Measurements from ENCODE around the gene BMPR2.

Gene BMPR2

DNA sequence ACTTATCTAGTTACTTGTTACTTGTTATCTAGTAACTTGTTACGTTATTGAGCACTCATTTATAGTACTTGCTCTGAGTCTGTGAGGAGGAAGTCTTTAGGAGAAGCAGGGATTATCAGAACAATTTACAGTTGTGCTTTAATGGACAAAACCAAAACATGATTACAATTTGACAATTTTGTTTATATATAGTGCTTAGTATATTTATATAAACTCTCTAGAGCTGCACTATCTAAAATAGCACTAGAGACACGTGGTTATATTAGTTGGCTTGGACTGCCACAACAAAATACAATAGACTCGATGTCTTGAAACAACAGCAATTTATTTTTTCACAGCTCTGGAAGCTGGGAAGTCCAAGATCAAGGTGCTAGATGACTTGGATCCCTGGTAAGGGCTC is 78.4 kb downstream of the BMPR2 start:
- TF ChIP-seq, protein P1, sequence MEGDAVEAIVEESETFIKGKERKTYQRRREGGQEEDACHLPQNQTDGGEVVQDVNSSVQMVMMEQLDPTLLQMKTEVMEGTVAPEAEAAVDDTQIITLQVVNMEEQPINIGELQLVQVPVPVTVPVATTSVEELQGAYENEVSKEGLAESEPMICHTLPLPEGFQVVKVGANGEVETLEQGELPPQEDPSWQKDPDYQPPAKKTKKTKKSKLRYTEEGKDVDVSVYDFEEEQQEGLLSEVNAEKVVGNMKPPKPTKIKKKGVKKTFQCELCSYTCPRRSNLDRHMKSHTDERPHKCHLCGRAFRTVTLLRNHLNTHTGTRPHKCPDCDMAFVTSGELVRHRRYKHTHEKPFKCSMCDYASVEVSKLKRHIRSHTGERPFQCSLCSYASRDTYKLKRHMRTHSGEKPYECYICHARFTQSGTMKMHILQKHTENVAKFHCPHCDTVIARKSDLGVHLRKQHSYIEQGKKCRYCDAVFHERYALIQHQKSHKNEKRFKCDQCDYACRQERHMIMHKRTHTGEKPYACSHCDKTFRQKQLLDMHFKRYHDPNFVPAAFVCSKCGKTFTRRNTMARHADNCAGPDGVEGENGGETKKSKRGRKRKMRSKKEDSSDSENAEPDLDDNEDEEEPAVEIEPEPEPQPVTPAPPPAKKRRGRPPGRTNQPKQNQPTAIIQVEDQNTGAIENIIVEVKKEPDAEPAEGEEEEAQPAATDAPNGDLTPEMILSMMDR (conservative IDR thresholded peaks at IDR 0.05; ENCODE audit: low read length), result no peak

DNA sequence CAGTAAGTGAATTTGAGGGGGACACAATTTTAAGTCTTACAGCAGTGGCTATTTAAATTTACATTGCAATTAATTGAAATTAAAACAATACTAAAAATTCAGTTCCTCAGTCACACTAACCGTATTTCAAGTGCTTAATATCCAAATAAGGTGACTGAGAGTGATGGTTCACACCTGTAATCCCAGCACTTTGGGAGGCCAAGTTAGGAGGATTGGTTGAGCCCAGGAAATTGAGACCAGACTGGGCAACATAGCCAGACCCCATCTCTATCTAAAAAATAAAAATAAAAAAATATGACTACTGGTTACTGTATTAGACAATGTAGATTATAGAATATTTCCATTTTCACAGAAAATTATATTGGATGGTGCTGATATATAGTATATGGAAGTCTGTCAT is 79.0 kb downstream of the BMPR2 start:
- DNase-seq (ENCODE audit: low read depth), result no peak

More for the DNA sequence above, 78.4 kb downstream of the BMPR2 start:
- no peak overlapping the region for H3K4me3 ChIP-seq (ENCODE audit: low read length)
- no peak for DNase-seq (ENCODE audit: low read depth)

DNA sequence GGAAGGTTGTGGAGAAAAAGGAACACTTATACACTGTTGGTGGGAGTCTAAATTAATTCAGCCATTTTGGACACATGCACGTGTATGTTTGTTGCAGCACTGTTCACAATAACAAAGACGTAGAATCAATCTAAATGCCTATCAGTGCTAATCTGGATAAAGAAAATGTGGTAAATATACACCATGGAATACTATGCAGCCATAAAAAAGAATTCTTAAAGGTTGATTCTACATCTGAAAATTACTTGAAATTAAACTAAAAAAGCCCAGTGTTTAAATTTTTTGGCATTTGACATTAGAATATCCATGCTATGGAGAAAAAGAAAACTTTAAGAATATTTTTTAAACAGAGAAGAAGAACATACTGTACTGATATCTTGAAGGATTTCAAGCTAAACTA is 84.0 kb downstream of the BMPR2 start:
- H3K4me3 ChIP-seq (ENCODE audit: low read length), result no peak overlapping the region
- DNase-seq (ENCODE audit: low read depth), result no peak
- TF ChIP-seq, protein P1 (conservative IDR thresholded peaks at IDR 0.05; ENCODE audit: low read length), result no peak

More for the DNA sequence above, 79.0 kb downstream of the BMPR2 start:
- TF ChIP-seq, protein P1 (conservative IDR thresholded peaks at IDR 0.05; ENCODE audit: low read length), result no peak
- no peak overlapping the region for H3K4me3 ChIP-seq (ENCODE audit: low read length)

DNA sequence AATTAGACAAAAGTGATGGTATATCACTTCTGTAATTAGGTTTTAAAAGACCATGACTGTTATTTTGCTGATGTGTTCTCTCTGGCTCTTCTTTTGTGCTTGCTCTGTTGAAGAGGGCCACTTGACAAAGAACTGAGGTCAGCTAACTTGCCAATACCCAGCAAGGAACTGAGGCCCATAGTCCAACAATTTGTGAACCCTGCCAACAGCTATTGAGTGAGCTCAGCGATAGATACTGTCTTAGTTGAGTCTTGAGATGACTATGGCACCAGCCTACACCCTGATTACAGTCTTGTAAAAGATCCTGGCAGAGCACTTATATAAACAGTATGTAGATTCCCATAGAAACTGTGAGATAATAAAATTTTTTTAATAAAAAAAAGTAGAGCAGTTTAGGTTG is 103.0 kb downstream of the BMPR2 start:
- TF ChIP-seq, protein P1 (conservative IDR thresholded peaks at IDR 0.05; ENCODE audit: low read length), result no peak
- H3K4me3 ChIP-seq (ENCODE audit: low read length), result no peak overlapping the region
- DNase-seq (ENCODE audit: low read depth), result no peak

DNA sequence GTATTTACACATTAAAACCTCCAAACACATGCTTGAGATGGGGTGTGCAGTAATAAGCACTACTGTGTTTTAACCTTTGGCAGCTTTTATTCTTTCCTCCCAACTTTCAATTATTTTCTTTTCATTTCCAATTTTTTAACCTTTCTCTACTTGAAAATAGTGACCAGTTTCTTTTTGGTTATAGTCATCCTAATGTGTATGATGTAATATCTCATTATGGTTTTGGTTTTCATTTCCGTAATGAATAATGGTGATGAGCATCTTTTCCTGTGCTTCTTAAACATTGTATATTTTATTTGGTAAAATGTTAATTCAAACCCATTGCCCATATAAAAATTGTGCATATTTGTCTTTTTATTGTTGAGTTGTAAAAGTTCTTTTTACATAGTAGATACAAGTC is 103.5 kb downstream of the BMPR2 start:
- no peak for DNase-seq (ENCODE audit: low read depth)
- TF ChIP-seq, protein P1 (conservative IDR thresholded peaks at IDR 0.05; ENCODE audit: low read length), result no peak

DNA sequence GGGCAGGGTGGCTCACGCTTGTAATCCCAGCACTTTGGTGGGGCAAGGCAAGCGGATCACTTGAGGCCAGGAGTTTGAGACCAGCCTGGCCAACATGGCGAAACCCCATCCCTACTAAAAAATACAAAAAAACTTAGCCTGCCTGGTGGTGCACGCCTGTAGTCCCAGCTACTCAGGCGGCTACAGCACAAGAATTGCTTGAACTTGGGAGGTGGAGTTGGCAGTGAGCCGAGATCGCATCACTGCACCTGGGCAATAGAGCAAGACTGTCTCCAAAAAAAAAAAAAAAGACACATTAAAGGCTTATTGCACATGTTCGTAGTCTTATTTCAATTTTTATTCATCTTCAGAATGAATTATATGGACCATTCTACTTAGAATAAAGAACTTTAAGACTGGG is 110.2 kb downstream of the BMPR2 start:
- DNase-seq (ENCODE audit: low read depth), result no peak
- no peak overlapping the region for H3K4me3 ChIP-seq (ENCODE audit: low read length)
- TF ChIP-seq, protein P1 (conservative IDR thresholded peaks at IDR 0.05; ENCODE audit: low read length), result no peak

More for the DNA sequence above, 103.5 kb downstream of the BMPR2 start:
- H3K4me3 ChIP-seq (ENCODE audit: low read length), result no peak overlapping the region

DNA sequence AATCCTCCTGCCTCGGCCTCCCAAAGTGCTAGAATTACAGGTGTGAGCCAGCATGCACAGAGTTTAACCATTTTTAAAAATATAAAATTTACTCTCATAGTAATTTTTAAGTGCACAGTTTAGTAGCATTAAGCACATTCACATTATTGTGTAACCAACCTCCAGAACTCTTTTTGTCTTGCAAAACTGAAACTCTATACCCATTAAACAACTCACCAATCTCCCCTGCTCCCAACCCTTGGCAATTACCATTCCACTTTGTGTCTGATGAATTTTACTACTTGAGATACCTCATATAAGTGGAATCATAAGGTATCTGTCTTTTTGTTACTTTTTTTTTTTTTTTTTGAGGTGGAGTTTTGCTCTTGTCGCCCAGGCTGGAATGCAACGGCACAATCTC is 112.5 kb downstream of the BMPR2 start:
- TF ChIP-seq, protein P1 (conservative IDR thresholded peaks at IDR 0.05; ENCODE audit: low read length), result no peak
- no peak overlapping the region for H3K4me3 ChIP-seq (ENCODE audit: low read length)
- no peak for DNase-seq (ENCODE audit: low read depth)

Data from AG10803 (cell line).